Measurements from ENCODE around the gene ARMS2.

Gene ARMS2, protein sequence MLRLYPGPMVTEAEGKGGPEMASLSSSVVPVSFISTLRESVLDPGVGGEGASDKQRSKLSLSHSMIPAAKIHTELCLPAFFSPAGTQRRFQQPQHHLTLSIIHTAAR

DNA sequence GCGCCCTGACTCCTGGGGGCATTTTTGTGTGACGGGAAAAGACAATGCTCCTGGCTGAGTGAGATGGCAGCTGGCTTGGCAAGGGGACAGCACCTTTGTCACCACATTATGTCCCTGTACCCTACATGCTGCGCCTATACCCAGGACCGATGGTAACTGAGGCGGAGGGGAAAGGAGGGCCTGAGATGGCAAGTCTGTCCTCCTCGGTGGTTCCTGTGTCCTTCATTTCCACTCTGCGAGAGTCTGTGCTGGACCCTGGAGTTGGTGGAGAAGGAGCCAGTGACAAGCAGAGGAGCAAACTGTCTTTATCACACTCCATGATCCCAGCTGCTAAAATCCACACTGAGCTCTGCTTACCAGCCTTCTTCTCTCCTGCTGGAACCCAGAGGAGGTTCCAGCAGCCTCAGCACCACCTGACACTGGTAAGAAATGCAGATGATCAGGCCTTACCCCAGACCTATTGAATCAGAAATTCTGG is at the start of gene ARMS2:
TSS of gene ARMS2 (plus strand) at position 51 of the 478 bp plus-strand sequence. CDS start at position 126, 75 bp downstream.
- no peak for DNase-seq

DNA sequence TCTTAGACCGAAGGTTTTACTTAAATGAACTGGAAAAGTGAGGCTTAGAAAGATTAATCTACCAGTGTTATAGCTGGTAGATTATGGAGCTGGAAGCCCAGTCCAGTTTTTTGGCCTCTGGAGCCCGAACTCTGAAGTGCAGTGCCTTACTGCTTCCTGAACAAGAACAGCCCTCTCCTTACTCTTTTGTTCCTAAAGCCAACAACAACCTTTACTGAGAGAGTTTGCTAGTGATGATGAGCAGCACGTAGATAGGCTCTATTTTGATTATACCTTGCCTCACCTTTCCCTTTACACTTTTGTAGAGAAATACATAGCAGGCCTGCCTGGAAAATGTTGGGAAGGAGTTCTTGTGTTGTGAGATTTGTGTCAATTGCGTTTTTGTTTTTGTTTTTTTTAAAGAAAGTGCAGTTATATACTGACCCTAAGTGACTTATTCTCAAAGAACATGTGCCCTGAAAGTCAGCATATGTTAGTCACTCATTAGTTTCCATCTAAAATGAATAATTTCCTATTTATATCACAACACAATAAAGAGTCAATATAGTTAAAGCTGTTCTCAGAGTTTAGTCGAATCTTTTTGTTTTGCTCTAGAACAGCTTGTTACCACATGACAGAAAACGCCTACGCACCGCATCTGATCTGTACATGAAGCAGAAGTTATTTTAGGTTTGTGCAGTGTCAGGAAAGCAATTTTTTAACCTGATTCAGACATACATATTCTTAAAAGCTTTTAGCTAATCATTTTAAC is 46.9 kb upstream of the ARMS2 start:
- no peak for DNase-seq

DNA sequence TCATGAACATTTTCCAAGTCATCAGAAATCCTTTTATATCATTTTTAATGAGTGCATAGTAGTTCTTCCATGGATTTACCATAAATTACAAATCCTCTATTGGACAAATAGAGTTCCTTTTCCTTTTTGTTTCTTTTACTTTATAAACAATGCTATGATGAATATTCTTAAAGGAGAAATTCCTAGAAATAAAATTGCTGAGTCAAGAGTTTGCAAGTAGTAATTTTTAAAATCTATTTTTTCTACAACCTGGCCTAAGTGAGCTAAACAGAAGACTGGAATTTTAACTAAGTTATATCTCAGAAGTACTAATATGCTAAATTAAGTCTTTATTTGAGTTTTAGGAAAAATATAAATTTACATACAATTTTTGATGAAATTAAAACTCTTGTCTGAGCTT is 41.1 kb upstream of the ARMS2 start:
- DNase-seq: no peak

DNA sequence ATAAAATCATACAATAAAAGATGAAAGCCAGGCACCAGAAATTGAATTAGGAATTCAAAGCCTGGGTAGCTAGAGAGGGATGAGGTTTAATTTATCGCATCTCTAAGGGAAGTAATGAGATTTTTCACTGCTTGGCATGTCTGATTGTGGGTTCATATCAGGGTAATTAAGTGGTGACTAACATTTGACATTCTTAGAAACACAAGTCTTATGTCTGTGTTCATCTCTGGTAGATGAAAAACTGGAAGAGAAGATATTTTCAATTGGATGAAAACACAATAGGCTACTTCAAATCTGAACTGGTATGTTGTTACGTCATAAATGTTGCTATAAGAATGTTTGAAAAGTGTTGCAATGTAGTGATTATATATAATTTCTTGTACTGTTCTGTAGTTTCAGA is 36.8 kb upstream of the ARMS2 start:
- DNase-seq: no peak

DNA sequence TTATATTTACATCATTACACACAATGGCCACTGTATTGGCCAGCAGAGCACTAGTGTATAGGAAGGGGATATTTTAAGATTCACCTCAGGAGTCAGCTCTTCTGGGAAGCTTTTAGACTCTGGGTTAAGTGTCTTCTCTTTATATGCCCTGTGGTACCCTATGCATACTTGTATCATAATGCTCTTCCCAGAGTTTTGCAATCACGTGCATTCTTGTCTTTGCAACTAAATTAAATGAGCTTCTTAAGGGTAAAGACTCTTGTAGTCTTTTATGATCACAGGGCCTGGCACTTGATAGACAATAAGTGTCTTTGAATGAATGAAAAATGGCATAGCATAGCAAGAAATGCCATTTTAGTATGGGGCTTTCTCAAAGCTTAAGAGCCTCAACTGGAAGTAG is 35.4 kb upstream of the ARMS2 start:
- no peak for DNase-seq

DNA sequence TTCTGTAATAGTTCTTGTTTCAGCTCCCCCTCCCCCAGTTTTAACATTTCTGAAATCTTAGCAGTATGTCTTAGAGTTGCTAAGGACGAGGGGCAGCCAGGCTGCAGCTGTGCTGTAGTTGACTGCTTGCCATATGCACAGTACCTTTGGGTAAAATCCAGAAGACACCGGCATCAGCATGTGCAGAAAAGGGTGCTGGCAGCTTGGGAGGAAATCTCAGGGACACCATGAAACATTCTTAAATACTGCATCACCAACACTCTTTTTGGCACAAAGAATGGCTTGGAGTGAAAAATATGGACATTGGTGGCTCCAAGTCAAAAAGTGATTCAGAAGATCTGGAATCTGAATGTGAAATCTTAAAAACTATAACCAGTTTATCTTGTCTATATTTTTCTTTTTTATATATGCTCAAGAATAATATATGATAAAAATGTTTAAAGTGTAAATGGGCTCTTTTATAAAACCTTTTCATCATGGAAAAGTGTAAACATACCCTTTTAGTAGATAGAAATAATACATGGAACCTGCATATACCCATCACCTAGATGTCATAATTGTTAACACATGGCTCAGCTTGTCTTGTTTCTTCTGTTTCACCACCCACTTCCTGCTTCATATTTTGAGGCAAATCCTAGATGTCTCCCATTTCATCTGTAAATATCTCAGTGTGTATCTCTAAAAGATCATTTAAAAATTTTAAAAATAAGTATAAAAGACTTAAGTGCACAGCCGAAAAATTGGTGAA is 34.4 kb upstream of the ARMS2 start:
- DNase-seq: no peak

DNA sequence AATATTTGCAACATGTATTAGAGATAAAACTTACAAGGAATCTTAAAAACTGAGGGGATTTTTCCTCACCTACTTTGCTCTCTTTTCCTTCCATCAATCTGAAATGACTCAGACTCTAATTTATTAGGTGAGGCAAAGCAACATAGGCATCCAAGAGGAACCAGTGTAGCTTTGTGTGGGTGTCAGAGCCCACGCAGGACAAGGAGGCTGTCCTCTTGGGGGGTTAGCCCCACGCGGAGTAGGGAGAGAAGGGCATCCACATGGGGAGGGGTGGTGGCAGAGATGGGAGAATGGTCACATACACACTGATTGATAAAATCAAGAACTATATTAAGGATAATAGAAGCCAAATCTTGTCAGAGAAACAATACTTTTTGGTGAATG is 33.8 kb upstream of the ARMS2 start:
- DNase-seq: no peak

DNA sequence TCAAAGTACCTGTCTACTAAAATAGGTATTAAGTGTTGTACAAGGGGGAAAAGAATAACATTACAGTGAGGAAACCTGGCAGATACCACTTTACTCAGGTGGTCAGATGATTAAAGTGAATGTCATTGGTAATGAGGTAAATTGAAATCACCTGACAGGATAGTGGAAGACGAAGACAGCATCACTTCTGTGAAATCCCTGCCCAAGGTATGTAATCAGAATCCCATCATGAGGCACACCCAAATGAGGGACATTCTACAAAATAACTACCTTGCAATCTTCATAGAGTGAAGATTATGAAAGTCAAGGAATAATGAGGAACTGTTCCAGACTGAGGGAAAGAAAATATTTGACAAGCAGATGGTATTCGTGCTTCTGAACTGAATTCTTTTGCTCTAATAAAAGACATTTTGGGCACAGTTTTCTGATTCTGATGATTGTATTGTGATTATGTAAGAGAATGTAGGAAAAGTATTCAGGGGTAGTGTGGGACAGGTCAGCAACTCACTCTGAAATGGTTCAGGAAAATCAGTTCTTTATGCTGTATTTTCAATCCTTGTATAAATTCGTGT is 33.3 kb upstream of the ARMS2 start:
- DNase-seq: peak; percentile 22

DNA sequence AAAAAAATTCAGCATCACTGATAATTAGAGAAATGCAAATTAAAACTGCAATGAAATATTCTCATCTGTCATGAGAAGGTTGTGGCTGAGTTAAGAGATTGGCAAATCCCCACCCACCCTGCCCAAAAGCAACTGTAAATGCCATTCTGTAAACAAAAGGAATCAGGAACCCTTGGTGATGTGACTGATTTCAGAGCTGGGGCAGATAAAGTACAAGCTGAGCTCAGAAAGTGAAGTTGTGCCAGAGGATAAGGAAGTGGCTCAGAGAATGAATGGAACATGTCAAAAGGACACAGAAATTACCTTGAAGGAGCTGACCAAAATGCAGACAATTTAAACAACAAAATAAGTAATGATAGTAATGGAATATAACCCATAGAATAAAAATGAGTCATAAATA is 32.7 kb upstream of the ARMS2 start:
- no peak for DNase-seq

DNA sequence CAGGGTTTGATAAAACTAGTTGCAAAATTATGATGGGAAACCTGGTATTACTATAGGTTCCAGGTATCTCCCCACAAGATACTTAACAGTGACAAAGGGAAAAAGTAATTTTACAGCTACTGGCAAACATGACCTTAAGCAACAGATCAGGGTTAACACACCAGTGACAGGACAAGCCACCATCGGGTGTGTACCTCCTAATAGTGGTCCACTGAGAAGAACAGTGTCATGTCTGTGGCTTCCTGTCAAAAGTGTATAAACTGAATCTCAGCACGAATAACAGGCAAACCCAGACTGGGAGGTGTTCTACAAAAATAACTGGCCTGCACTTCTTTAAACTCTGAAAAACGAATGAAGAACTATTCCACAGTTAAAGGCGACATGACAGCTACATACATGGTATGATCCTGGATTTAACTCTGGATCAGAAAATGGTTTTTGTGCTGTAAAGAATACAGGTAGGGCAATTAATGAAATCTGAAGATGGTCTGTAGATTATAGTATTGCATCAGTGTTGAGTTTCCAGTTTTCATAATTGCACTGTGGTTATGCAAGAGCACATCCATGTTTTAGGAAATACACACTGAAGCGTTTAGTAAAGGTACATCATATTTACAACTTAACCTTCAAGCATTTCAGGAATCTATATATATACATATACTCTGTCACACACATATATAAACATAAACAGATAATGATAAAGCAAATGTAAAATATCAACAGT is 32.0 kb upstream of the ARMS2 start:
- DNase-seq: peak; percentile 60

DNA sequence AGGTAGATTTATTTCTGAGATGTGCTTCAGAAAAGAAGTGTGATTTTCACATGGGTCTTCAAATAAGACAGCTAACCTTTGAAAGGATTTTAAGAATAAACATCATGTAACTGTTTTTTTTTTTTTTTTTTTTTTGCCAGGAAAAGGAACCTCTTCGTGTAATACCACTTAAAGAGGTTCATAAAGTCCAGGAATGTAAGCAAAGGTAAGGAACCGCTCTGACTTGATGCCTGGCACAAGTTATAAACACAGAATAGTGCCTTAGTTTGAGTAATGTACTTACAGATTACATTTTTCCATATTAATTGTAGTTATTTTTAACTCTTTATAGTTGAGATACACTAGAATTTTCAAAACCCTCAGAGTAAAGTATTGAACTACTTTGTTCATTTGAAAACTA is 30.4 kb upstream of the ARMS2 start:
- DNase-seq: no peak

DNA sequence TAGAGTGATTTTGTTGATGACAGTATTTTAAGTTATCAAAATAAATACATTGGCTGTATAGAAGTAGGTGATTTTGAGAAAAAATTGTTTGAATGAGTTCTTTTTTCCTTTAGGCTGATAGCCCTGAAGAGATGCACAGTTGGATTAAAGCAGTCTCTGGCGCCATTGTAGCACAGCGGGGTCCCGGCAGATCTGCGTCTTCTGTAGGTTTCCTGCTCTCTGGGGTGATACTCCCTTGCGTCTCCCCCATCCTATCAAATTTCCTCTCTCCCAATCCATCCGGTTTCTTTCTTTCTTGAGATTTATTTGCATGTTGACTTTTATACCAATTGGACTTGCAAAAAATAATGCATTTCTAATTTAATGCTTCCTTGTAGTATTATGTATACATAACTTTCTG is 27.6 kb upstream of the ARMS2 start:
- DNase-seq: no peak

DNA sequence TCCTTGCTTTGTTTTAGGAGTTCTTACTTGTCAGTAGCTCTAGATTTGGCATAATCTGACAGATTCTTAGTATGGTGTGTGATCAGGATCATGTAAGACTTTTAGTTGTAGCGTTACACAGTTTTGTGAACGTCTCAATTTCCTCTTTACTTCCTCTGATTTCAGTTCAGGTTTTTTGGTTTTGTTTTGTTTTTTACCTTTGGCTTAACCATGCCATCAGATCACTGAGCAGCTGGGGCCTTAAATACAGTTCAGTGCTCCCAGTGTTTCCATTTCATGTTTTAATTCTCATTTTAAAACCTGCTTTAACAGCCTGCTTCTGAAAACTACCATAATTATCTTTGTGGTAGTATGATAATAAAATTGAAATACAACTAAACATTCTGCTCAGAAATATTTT is 27.2 kb upstream of the ARMS2 start:
- no peak for DNase-seq

DNA sequence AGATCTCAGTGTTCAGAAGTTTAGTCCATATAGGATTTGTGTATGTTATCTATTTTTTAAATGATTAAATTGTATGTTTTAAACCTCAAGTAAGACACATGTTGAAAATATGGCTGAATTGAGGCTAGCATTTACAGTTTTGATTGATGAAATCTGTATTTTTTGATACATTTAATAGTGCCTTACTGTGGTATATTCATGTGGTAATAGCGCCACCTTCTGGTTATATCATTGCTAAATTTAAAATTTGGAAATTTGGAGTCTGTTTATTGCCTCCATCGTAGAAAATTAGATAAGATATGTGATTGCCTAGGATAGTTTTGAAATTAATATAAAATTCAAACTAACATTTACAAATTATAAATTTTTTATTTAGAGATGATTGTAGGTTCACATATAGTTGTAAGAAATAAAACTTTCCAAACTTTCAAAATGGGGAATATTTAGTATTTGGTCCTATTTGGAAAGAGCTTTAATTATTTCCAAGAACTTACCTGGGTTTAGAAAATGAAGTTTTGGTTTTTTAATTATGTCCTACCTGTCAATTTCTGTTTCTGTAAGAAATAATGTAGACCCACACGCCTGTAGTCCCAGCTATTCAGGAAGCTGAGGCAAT is 19.1 kb upstream of the ARMS2 start:
- DNase-seq: peak; percentile 72

DNA sequence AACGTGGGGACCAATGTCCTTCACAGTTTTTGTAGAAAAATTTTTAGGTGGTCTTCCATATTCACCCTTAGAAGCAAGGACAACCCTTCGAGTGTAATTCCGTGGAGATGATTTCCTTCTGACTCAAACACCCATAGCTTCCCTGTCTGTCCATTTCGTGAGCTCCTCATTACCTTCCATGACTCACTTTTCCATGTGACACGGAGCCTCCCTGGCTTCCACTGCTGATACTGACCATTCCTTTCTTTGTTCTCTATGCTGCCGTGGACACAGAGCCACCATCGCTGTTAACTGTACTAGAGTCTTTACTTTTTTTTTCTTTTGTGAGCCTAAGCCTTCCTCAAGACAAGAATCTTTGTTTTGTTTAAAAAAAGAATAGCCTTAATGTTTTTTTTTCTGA is 12.5 kb upstream of the ARMS2 start:
- no peak for DNase-seq

DNA sequence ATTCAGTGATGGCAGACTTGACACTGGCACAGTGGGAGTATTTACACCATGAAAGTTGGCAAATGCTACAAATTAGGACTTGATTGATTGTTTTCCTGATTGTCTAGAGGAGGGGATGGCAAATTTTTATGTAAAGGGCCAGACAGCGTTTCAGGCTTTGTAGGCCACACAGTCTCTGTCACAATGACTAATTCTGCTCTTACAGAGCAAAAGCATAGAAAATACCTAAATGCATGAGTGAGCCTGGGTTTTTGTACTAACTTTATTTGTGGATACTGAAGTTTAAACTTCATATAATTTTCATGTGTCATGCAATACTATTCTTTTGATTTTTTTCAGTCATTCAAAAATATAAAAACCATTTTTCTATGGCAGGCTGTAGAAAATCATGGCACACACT is 9.0 kb upstream of the ARMS2 start:
- DNase-seq: no peak

DNA sequence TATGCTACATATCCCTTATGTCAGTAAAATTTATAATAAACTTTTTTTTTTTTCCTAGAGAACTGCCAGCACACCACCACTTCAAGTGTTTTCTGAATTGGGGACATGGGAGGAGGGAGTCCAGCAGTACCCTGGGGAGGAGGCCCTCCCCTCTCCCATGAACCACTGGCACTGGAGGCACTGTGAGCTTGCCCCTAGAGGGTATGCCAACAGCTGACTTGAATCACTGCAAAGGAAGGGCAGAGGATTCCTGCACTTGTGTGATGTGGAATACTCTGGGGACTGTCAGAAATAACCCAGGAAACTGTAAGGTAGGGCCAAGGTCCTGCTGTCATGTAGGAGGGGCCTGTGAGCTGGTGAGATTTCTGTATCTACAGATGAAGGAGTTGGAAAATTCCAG is 8.5 kb upstream of the ARMS2 start:
- no peak for DNase-seq

DNA sequence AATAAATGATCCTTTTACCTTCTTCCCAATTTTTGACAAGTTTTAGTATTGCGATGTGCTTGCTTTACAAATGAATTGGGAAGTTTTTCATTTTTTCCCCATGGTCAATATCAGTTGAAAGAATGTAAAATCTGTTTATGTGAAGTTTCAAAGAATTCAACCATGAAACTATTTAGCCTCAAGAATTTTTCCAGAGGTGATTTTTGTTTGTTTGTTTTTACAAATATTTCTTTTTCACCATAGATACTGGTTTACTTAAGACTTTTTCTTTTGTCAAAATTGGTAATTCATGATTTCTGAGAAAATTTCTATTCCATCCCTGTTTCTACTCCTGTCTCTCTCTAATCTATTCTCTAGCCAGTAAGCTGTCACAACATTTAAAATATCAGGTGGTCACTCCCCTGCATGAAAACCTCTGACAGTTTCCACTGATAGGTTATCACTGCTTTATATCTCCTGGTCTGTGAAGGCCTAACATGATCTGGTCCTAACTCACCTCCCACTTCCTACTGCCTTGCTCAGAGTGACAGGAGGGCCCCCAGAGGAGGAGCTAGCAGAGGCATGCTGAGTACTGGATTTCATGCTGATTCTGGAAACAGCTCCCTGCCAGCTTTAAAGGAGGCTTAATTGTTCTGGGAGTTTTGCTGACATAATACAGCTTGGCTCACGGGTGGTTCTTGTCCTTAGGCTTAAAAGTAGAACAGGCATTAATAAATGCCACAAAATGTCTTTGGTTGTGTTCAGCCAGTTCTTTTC is 7.6 kb upstream of the ARMS2 start:
- DNase-seq: no peak

DNA sequence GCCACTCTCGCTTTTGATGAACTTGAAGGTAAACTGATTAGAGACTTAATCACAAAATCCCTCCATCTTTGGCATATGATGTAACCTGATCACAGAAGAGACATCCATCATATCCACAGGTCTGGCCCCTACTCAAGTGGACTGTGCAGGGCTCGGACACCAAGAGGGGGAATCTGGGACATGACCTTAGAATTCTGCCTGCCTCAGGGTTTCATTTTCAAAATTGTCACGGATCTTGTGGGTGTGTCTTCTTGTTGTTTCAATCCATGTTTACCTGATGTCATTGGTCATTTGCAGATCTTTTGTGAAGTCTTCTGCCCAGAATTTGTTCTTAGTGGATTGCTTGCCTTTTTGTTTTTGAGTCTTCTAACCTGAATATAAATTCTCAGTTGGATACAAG is 5.9 kb upstream of the ARMS2 start:
- DNase-seq: no peak

DNA sequence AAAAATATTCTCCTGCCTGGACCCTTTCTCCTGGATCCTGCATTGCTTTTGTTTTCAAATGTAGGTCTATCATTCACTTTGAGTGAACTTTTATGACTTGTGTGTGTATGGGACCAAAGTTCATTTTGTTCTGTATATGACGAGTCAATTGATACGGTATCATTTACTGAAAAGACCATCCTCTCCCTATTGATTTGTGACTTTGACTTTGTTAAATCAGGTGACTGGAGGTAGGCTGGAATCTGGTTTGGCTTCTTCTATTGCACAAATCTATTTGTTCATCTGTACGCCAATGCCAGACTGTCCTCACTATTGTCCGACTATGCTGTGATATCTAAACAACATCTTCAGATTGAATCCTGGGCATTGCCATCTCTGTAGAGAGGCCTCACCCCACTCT is 5.3 kb upstream of the ARMS2 start:
- DNase-seq: no peak

DNA sequence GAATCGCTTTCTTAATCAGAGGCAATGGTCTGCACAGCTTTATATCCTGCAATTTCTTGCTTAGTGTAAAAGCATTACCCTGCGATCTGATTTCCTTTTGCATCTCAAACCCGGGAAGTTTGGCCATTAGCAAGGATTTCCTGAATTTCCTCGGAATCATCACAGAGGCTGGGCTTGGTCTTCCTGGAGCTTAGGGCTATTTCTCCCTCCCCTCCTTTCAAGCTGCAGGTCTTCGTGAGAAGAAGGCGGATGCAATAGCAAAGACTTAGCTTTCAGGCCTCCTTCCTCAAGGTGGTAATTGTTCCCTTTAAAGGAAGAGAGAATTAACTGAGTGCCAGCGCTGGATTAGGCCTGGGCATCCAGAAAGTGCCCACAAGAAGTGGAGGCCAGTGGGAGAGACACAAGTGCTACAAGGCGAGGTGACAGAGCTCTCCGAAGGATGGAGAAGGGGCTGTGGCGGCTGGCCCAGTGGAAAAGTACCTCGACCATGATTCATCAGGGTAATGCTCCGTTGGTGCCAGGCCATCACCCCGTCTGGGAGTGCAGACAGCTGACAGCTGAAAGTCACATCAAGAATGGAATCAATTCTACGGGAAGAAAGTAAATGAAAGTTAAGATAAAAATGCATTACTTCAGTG is 4.0 kb upstream of the ARMS2 start:
- no peak for DNase-seq

DNA sequence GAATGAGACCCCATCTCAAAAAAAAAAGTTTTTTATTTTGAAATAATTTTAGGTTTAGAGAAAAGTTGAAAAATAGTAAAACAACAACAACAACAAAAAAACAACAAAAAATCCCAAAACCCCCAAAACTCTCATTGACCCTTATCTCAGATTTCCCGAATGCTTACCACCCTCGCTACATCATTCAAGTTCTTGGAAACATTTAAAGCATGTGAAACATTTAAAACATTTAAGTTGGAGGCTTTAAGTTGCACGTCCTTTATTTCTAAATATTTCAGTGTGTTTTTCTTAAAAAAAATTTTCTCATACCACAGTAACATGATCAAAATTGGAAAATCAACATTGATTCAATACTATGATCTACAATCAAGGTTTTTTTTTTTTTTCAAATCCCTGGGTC is 382 bp upstream of the ARMS2 start:
- DNase-seq: no peak
